ENCODE data around the gene NUDT7.

Gene NUDT7

DNA sequence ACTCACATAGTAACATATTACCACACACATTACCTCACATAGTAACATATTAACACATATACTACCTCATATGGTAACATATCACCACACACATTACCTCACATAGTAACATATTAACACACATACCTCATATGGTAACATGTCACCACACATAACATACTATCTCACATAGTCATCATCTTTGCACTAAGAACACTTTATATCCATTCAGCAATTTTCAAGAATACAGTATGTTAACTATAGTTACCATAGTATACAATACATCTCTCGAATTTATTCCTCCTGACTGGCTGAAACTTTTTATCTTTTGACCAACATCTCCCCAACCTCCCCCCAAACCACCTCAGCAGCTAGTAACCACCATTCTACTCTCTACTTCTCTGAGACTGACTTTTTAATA, 7.6 kb downstream of the NUDT7 start:
- no peak for DNase-seq

GRCh38 chr16:77732241-77732946, 10.1 kb downstream of the NUDT7 start:
- DNase-seq, result no peak

- DNase-seq, result no peak
Observed at GRCh38 chr16:77736879-77737278, 14.6 kb downstream of the NUDT7 start.

DNA sequence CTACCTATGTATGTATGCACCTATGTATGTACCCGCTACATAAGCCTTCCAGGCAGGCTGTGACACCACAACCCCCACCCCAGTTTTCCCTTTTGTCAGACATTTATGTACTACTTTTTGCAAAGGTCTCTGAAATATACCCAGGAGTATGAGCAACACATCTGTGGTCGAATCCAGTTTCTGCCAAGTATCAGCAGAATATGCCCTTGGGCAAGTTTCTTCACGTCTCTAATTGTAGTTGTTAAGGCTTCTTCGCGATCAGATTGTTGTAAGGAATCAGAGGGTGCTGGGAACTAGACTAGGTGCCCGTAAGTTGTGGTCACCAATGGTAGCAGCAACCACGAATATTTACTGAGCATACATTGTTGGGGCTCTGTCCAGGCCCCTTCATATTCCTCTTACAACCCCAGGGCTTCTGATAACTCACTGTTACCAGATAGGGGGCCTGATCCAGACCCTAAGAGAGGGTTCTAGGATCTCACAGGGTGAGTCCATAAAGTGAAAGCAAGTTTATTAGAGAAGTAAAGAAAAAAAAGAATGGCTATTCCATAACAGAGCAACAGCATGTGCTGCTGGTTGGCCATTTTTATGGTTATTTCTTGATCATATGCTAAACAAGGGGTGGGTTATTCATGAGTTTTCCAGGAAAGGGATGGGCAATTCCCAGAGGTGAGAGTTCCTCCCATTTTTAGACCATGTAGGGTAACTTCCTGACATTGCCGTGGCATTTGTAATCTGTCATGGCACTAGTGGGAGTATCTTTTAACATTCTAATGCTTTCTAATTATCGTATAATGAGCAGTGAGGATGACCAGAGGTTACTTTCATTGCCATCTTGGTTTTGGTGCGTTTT, 16.6 kb downstream of the NUDT7 start:
- DNase-seq, result no peak

GRCh38 chr16:77739559-77739892, 17.2 kb downstream of the NUDT7 start:
- DNase-seq, result no peak

GRCh38 chr16:77744141-77744540, 21.8 kb downstream of the NUDT7 start:
- no peak for DNase-seq

- DNase-seq, result no peak
Observed at GRCh38 chr16:77745972-77746371, 23.7 kb downstream of the NUDT7 start.

- DNase-seq, result no peak
Observed at GRCh38 chr16:77748421-77749005, 26.2 kb downstream of the NUDT7 start.

DNA sequence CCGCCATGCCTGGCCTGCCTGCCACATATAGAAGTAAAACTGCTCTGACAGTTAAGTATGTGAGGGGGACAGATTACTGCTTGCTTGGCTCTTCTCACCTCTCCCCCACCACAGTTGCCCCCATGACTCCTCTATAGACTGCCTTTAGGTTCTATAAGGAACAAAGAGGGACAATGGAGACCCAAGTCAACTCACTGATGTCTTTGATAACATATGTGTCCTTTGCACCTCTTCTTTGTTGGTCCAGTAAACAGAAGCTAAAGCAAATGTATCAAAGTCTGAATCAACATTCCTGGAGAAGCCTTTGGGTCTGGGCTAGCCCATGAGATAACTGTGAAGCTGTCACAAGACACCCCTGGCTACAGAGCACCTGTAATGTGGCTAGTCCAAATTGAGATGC, 27.1 kb downstream of the NUDT7 start:
- DNase-seq, result no peak

DNA sequence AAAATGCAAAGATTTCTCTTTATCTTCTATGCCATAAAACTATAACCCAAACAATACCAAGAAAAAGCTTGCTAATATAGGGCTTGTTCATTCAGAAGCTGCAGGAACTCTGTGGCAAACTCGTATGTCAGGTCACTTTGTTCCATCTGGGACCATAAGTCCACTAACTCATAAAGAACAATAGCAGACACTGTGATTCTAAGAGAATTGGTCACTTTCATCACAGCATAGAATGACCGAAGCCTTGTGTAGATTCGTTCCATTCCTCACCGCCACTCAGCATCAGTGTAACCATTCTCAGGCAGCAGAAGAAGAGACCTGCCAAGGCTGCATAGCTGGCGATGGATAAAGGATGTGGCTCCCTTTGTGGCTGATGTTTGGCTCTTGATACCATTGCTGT, 35.7 kb downstream of the NUDT7 start:
- no peak for DNase-seq

- no peak for DNase-seq
Observed at GRCh38 chr16:77758508-77758907, 36.2 kb downstream of the NUDT7 start.

- no peak for DNase-seq
Observed at GRCh38 chr16:77759201-77759600, 36.9 kb downstream of the NUDT7 start.

DNA sequence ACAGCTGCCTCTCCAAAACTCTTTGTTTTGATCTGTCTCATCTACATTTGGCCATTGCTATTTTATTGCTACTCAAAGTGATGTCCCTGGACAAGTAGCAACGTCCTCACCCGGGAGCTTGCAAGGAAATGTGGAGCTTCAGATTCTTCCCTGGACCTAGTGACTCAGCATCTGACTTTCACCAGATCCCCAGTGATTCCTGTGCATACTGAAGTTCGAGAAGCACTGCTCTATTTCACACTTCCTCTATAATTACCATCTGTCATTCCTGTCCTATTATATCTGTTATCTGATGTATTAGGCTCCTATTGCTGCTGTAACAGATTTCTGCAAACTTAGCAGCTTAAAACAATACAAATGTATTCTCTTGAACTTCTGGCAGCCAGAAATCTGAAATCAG, 37.5 kb downstream of the NUDT7 start:
- DNase-seq, result no peak

DNA sequence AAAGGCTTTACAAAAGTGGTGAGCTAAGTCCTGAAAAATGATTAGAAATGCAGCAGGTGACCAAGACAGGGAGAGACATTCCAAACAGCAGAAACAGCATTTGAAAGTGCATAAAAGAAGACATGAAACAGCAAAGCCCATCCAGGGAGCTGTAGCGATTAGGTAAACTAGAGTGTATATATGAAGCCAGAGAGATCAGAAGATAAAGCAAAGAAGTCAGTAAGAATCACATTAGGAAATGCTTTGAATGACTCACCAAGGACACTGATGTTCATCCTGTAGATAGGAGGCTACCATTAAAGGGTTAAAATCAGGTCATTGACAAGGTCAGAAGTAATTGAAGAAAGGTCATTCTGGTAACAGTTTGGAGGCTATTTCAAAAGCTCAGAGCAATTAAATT, 38.5 kb downstream of the NUDT7 start:
- DNase-seq, result no peak

- no peak for DNase-seq
Observed at GRCh38 chr16:77761204-77761603, 38.9 kb downstream of the NUDT7 start.

DNA sequence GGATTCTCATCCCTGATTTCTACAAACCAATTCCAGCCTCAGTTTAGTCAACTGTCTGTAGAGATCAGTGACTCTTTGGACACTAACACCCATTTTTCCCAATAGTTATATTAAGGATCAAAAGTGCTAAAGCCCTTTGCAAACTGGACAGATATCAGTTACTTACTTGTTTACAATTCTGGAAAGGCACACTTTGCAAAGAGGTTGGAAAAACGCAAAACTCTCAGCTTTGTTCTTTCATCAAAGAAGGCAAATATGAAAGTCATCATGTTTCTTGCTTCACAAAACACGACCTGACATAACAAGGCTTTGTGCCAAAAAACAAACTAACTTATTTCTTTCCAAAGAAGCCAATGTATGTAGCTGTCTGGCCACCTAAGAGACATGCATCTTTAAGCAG, 39.9 kb downstream of the NUDT7 start:
- DNase-seq, result no peak

- no peak for DNase-seq
Observed at GRCh38 chr16:77763994-77764393, 41.7 kb downstream of the NUDT7 start.

DNA sequence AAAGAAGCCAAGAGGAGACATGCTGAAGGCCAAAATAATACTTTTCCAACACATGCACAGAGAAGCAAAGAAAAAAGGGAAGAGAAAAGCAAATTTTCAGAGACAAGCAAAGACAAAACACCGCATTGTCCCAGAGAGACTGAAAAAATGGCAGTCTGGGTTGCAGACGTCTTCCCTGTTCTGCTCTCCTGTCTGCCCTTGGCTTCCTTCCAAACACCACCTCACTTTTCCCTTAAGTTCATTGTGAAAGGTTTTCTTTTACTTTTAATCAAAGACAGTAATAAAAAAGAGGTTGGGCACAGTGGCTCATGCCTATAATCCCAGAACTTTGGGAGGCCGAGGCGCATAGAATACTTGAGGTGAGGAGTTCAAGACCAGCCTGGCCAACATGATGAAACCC, 44.9 kb downstream of the NUDT7 start:
- no peak for DNase-seq

- DNase-seq, result no peak
Observed at GRCh38 chr16:77767826-77768225, 45.5 kb downstream of the NUDT7 start.

DNA sequence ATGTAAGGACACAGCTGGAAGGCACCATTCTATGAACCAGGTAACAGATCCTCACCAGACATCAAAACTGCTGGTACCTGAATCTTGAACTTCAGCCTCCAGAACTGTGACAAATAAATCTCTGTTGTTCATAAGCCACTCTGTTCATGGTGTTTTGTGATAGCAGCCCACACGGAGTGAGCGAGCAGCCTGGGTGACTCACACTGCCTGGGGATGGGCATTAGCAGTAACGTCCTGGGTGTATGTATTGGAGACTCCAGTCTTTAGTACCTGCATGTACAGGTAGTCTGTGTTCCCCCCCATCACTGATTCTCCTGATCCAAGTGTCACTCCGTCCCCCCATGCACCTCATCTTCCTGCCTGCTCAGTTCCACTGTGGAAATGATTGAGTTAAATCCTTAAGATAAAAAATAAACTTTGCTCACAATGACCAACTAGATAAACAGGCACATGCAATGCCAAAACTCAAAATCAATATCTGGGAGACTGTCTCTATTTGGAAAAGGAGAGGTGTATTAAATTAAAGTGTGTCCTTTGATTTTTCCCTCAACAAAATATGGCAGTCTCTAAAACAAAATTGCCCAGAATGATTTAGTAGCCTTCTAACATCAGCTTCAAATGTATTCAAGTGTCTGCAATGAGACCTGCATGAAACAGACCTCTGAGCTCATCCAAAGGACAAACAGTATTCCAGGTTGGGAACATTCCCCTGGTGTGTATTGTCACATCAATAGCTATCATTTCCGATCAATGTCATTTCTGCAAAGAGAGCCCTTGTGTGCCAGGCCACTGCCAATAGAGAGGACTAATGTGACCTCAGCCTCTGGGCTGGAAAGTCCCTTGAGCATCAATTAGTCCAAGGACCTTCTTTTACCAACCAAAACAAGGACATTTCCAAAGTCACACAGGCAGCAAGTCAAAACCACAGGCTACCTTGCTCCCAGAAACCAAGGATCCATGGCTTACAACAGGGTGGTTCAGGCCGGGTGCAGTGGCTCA, 53.9 kb downstream of the NUDT7 start:
- DNase-seq, result no peak

- no peak for DNase-seq
Observed at GRCh38 chr16:77777745-77778144, 55.4 kb downstream of the NUDT7 start.

DNA sequence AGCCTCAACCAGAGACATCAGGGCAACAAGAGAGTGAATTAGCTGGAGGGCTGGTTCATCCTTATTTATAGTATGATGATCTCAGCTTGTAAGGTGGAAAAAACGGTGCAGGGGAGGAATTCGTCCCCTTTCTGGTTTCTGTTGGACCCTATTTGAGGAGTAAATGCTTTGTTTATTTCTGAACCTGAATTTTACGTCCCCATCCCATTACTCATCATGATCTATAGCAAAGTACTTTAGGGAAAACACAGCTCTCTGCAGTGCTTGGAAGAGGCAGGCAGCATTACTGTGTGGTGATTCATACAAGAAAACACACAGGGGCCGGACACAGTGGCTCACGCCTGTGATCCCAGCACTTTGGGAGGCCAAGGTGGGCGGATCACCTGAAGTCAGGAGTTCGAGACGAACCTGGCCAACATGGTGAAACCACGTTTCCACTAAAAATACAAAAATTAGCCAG, 58.1 kb downstream of the NUDT7 start:
- DNase-seq, result no peak

GRCh38 chr16:77781091-77781490, 58.8 kb downstream of the NUDT7 start:
- DNase-seq, result no peak

Data from left hindlimb (tissue), 1 donor.